Mammary epithelial cell (primary cell): ENCODE results near the gene KPNA4.

Source experiments
- CTCF ChIP-seq, 2 donors: IDR thresholded peaks in 1 of 2; conservative IDR thresholded peaks in 1 of 2; 2 replicates each; pipeline ENCODE4 v1.5.1; 2011 to 2012; ENCODE audit warnings: inconsistent platforms in 2 of 2, low read length in 2 of 2, mild to moderate bottlenecking in 2 of 2, control low read depth in 1 of 2, low read depth in 1 of 2; ENCODE audit not compliant: insufficient read depth in 1 of 2; ENCODE audit errors: extremely low read depth in 1 of 2
- EZH2 ChIP-seq: IDR thresholded peaks from 2 replicates; pipeline ENCODE4 v1.6.1; 2012; ENCODE audit warnings: low read length, inconsistent platforms, borderline replicate concordance

GRCh38 chr3:160475884-160476283, 89.5 kb downstream of the KPNA4 start:
- TF ChIP-seq CTCF (conservative IDR thresholded peaks at IDR 0.05 in 1 of 2, IDR thresholded peaks at IDR 0.05 in 1 of 2; ENCODE audit: extremely low read depth in 1 of 2, insufficient read depth in 1 of 2, low read depth in 1 of 2, low read length in 2 of 2) (no peak), EZH2 (no peak)
